GM12891 (cell line): ENCODE results near the gene STEAP3.

ENCODE experiments used
- DNase-seq: peaks from one replicate; pipeline ENCODE4 v3.0.0; 2011; ENCODE audit warnings: low spot score; ENCODE audit not compliant: insufficient read length
- FAIRE-seq: peaks from 2 replicates; lab custom pipeline; 2011; peaks lifted over from hg19 to GRCh38; lab: Jason Lieb, UNC
- PAX5 ChIP-seq: IDR thresholded peaks from 2 replicates; pipeline ENCODE4 v1.6.1; 2011; ENCODE audit warnings: low read length, moderate library complexity, mild to moderate bottlenecking; ENCODE audit not compliant: insufficient read depth, severe bottlenecking
- POLR2A ChIP-seq: IDR thresholded peaks from 2 replicates; pipeline ENCODE4 v1.6.1; 2011; ENCODE audit warnings: low read depth, low read length, control low read depth
- POLR2AphosphoS5 ChIP-seq: IDR thresholded peaks from 2 replicates; pipeline ENCODE4 v1.6.1; 2011; ENCODE audit warnings: low read depth, low read length, control low read depth
- POU2F2 ChIP-seq: IDR thresholded peaks from 2 replicates; pipeline ENCODE4 v1.6.1; 2011; ENCODE audit warnings: low read depth, mild to moderate bottlenecking, control low read depth, low read length, moderate library complexity
- SPI1 ChIP-seq: IDR thresholded peaks from 2 replicates; pipeline ENCODE4 v1.6.1; 2011; ENCODE audit warnings: low read depth, low read length, control low read depth
- TAF1 ChIP-seq: IDR thresholded peaks from 2 replicates; pipeline ENCODE4 v1.6.1; 2011; ENCODE audit warnings: low read depth, low read length, control low read depth

Gene STEAP3

GRCh38 chr2:119179991-119180390, 43.6 kb upstream of the STEAP3 start:
- TF ChIP-seq PAX5 (no peak), SPI1 (no peak), POU2F2 (no peak), POLR2A (no peak), TAF1 (no peak), POLR2AphosphoS5 (no peak)
- FAIRE-seq (no peak), DNase-seq (no peak)

- FAIRE-seq (no peak), DNase-seq (no peak)
- TF ChIP-seq POU2F2 = no peak
- no peak for TF ChIP-seq PAX5
- no peak for TF ChIP-seq SPI1
- no peak for TF ChIP-seq TAF1
- no peak for TF ChIP-seq POLR2A
- no peak for TF ChIP-seq POLR2AphosphoS5
Observed at GRCh38 chr2:119180892-119181291, 42.7 kb upstream of the STEAP3 start.

GRCh38 chr2:119181391-119181790, 42.2 kb upstream of the STEAP3 start:
- TF ChIP-seq POLR2AphosphoS5 = no peak
- no peak for TF ChIP-seq POLR2A
- TF ChIP-seq TAF1 = no peak
- no peak for TF ChIP-seq PAX5
- TF ChIP-seq POU2F2 = no peak
- no peak for TF ChIP-seq SPI1
- DNase-seq (no peak), FAIRE-seq (no peak)

GRCh38 chr2:119181791-119182445, 41.7 kb upstream of the STEAP3 start:
- DNase-seq (no peak), FAIRE-seq (no peak)
- TF ChIP-seq PAX5 = no peak

- DNase-seq (no peak), FAIRE-seq (no peak)
- TF ChIP-seq SPI1 (no peak), PAX5 (no peak), POU2F2 (no peak), POLR2AphosphoS5 (no peak), TAF1 (no peak), POLR2A (no peak)
Observed at GRCh38 chr2:119184512-119184911, 39.1 kb upstream of the STEAP3 start.

GRCh38 chr2:119190321-119191111, 33.1 kb upstream of the STEAP3 start:
- DNase-seq (no peak), FAIRE-seq (no peak)
- TF ChIP-seq POLR2AphosphoS5 (no peak), POU2F2 (no peak), PAX5 (no peak)

GRCh38 chr2:119192893-119193292, 30.7 kb upstream of the STEAP3 start:
- FAIRE-seq (no peak), DNase-seq (no peak)
- TF ChIP-seq TAF1 (no peak), SPI1 (no peak), POLR2A (no peak), POU2F2 (no peak), PAX5 (no peak), POLR2AphosphoS5 (no peak)

GRCh38 chr2:119195001-119195400, 28.6 kb upstream of the STEAP3 start:
- TF ChIP-seq POLR2AphosphoS5 (no peak), POU2F2 (no peak), POLR2A (no peak), SPI1 (no peak), PAX5 (no peak), TAF1 (no peak)
- FAIRE-seq = no peak

GRCh38 chr2:119195887-119196286, 27.7 kb upstream of the STEAP3 start:
- no peak for FAIRE-seq
- no peak for DNase-seq
- no peak for TF ChIP-seq POLR2A
- no peak for TF ChIP-seq POLR2AphosphoS5
- no peak for TF ChIP-seq TAF1
- TF ChIP-seq POU2F2 = no peak
- TF ChIP-seq PAX5 = no peak
- no peak for TF ChIP-seq SPI1

More at GRCh38 chr2:119195001-119195400, 28.6 kb upstream of the STEAP3 start:
- no peak for DNase-seq
